Hepatocyte (in vitro differentiated cells): Measurements from ENCODE around the gene HECW1. TPM values are rescaled to one million over a fixed set of nuclear protein-coding genes. Genes with fewer than 3 reads are reported as not detected.

ENCODE experiments used
- DNase-seq: peaks from one replicate; pipeline ENCODE4 v3.0.0-alpha.2; 2016; ENCODE audit warnings: low spot score
- H2AFZ ChIP-seq: fragments of 200-600 bp; sonication (generic); 2 replicates; pipeline ENCODE4 v1.6.0; 2016; ENCODE audit warnings: antibody characterized with exemption, mild to moderate bottlenecking
- H3K27ac ChIP-seq: fragments of 200-600 bp; sonication (generic); 2 replicates; pipeline ENCODE4 v1.5.1; 2016; ENCODE audit warnings: mild to moderate bottlenecking
- H3K27me3 ChIP-seq: fragments of 200-600 bp; sonication (generic); 2 replicates; pipeline ENCODE4 v1.6.1; 2016
- H3K36me3 ChIP-seq: fragments of 200-600 bp; sonication (generic); replicated peaks from 2 replicates; pipeline ENCODE4 v1.5.1; 2016; ENCODE audit warnings: low read depth; ENCODE audit not compliant: insufficient read depth
- H3K4me1 ChIP-seq: fragments of 200-600 bp; sonication (generic); 2 replicates; pipeline ENCODE4 v1.5.1; 2016; ENCODE audit warnings: mild to moderate bottlenecking, moderate library complexity; ENCODE audit not compliant: insufficient read depth
- H3K4me2 ChIP-seq: fragments of 200-600 bp; sonication (generic); 2 replicates; pipeline ENCODE4 v1.6.0; 2016
- H3K4me3 ChIP-seq: fragments of 200-600 bp; sonication (generic); 2 replicates; pipeline ENCODE4 v1.5.1; 2016; ENCODE audit warnings: mild to moderate bottlenecking
- H3K79me2 ChIP-seq: fragments of 200-600 bp; sonication (generic); 2 replicates; pipeline ENCODE4 v1.6.0; 2017; ENCODE audit warnings: mild to moderate bottlenecking
- H3K9me2 ChIP-seq: fragments of 200-600 bp; sonication (generic); replicated peaks from 2 replicates; pipeline ENCODE4 v1.6.0; 2017; ENCODE audit warnings: mild to moderate bottlenecking; ENCODE audit not compliant: insufficient read depth
- H3K9me3 ChIP-seq: fragments of 200-600 bp; sonication (generic); 2 replicates; pipeline ENCODE4 v1.5.1; 2016; ENCODE audit warnings: low read depth, mild to moderate bottlenecking
- H4K20me1 ChIP-seq: fragments of 200-600 bp; sonication (generic); 2 replicates; pipeline ENCODE4 v1.6.0; 2016; ENCODE audit warnings: mild to moderate bottlenecking; ENCODE audit not compliant: insufficient read depth, poor library complexity, severe bottlenecking
- EZH2 ChIP-seq: fragments of 200-600 bp; sonication (generic); IDR thresholded peaks from 2 replicates; pipeline ENCODE4 v1.6.1; 2016; ENCODE audit warnings: antibody characterized with exemption, mild to moderate bottlenecking, borderline replicate concordance
- EZH2phosphoT487 ChIP-seq: fragments of 200-600 bp; sonication (generic); IDR thresholded peaks from one replicate; pipeline ENCODE4 v1.6.1; 2018; ENCODE audit warnings: antibody characterized with exemption, mild to moderate bottlenecking, low read depth, moderate library complexity; ENCODE audit not compliant: unreplicated experiment, severe bottlenecking
- whole genome bisulfite sequencing: methylation state at CpG from one replicate; pipeline ENCODE4 v1.1.6; 2016; ENCODE audit warnings: low lambda C conversion rate; ENCODE audit errors: missing lambda C conversion rate; 5-methylcytosine and 5-hydroxymethylcytosine counted together
- polyA plus RNA-seq: library from polyadenylated mRNA; unstranded; fragments of >200 nt; fragmentation: Nextera tagmentation; extraction: Ambion mirVana; gene quantifications from 2 replicates; pipeline ENCODE4 v1.2.1, GENCODE V29; 2016
- total RNA-seq: library from RNA; depleted of rRNA; stranded (reverse); fragments of >200 nt; gene quantifications from 2 replicates; pipeline ENCODE4 v1.2.3, GENCODE V29; 2014
- TF ChIP-seq, protein P1 (sequence below): fragments of 200-600 bp; sonication (generic); IDR thresholded peaks from 2 replicates; pipeline ENCODE4 v1.5.1; 2016; ENCODE audit warnings: antibody characterized with exemption, mild to moderate bottlenecking; ENCODE audit not compliant: poor library complexity

The HECW1 gene
- total and polyA plus RNA-seq, 2 experiments from 2014 or later = 1.5 to 7.6 TPM

DNA sequence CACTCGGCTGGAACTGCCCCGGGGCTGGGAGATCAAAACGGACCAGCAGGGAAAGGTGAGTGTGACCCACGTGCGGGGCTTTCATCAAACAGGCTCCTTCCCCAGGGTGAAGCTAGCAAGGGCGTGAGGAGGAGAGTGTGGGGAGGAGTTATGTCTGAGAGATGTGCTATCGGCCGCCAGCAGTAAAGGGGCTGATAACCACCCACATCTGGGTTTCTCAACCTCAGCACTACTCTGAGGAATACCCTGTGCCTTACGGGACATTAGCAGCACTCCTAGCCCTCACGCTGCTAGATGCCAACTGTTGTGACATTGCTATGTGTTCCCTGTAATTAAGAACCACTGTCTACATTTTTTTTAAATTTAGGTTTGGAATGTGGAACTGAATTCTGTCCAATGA is 356.6 kb downstream of the HECW1 start:
- no peak for DNase-seq
- H4K20me1 ChIP-seq = no peaks in the 10 kb centered on the region
- H3K79me2 ChIP-seq = no peaks in the 10 kb centered on the region
- TF ChIP-seq EZH2phosphoT487 = no peak
- no peak for TF ChIP-seq EZH2
- TF ChIP-seq, protein P1, sequence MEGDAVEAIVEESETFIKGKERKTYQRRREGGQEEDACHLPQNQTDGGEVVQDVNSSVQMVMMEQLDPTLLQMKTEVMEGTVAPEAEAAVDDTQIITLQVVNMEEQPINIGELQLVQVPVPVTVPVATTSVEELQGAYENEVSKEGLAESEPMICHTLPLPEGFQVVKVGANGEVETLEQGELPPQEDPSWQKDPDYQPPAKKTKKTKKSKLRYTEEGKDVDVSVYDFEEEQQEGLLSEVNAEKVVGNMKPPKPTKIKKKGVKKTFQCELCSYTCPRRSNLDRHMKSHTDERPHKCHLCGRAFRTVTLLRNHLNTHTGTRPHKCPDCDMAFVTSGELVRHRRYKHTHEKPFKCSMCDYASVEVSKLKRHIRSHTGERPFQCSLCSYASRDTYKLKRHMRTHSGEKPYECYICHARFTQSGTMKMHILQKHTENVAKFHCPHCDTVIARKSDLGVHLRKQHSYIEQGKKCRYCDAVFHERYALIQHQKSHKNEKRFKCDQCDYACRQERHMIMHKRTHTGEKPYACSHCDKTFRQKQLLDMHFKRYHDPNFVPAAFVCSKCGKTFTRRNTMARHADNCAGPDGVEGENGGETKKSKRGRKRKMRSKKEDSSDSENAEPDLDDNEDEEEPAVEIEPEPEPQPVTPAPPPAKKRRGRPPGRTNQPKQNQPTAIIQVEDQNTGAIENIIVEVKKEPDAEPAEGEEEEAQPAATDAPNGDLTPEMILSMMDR = no peak
- H3K27ac ChIP-seq = no peak overlapping the region
- H3K4me2 ChIP-seq = no peak overlapping the region
- no peaks in the 10 kb centered on the region for H3K9me2 ChIP-seq
- H3K27me3 ChIP-seq = no peaks in the 10 kb centered on the region
- no peak overlapping the region for H3K4me3 ChIP-seq
- no peaks in the 10 kb centered on the region for H3K9me3 ChIP-seq
- WGBS = 83% methylated on average over 10 of the region's 10 CpGs
- H3K4me1 ChIP-seq = no peaks in the 10 kb centered on the region
- no peak overlapping the region for H2AFZ ChIP-seq
- no peaks in the 10 kb centered on the region for H3K36me3 ChIP-seq

DNA sequence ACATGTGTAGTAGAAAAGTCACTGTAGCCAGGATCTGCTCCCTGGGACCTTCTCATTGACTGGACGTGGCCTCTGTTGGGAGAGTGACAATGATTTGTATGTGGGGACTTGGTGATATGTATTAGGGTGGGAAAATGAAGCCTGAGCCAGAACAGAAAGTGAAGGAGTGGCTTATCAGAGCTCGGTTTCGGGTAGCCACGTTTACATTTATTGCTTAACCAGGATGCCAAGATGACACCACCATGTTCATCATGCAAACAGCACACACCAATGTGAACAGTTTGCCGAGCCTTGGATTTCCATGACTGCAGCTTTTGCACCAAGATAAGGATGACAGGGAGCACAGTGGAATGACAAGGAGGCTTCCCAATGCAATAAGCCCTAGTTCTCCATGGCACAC is 357.7 kb downstream of the HECW1 start:
- Histone ChIP-seq H2AFZ (no peak overlapping the region), H3K27ac (no peak overlapping the region), H3K9me2 (no peaks in the 10 kb centered on the region), H3K27me3 (no peaks in the 10 kb centered on the region), H4K20me1 (no peaks in the 10 kb centered on the region), H3K36me3 (no peaks in the 10 kb centered on the region), H3K79me2 (no peaks in the 10 kb centered on the region), H3K4me3 (no peak overlapping the region), H3K9me3 (no peaks in the 10 kb centered on the region), H3K4me1 (no peaks in the 10 kb centered on the region), H3K4me2 (no peak overlapping the region)
- WGBS = 83% methylated on average over 5 of the region's 5 CpGs
- TF ChIP-seq, protein P1 = no peak
- no peak for TF ChIP-seq EZH2
- no peak for TF ChIP-seq EZH2phosphoT487
- no peak for DNase-seq

DNA sequence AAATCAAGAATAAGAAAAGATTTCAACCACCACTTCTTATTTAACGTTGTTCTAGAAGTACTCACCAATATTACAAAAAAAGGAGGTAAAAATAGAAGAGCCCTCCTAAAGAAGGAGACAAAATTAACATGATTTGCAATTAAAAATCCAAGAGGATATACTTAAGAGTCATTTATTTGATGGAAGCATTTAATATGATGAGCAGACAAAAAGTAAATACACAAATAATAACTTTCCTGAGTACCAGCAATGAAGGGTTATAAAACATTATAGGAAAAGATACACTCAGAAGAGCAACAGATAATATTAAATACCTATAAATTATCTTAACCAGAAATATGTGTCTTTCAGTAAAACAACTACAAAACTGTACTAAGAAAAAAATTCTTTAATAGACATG is 363.5 kb downstream of the HECW1 start:
- Histone ChIP-seq H3K9me2 (no peaks in the 10 kb centered on the region), H3K79me2 (no peaks in the 10 kb centered on the region), H3K4me1 (no peaks in the 10 kb centered on the region), H4K20me1 (no peaks in the 10 kb centered on the region), H3K9me3 (no peaks in the 10 kb centered on the region), H3K4me3 (no peak overlapping the region), H2AFZ (no peak overlapping the region), H3K27me3 (no peaks in the 10 kb centered on the region), H3K27ac (no peak overlapping the region), H3K4me2 (no peak overlapping the region), H3K36me3 (no peaks in the 10 kb centered on the region)
- DNase-seq = no peak
- 98% methylated on average over 1 of the region's 1 CpG for WGBS
- TF ChIP-seq EZH2 (no peak), EZH2phosphoT487 (no peak)
- TF ChIP-seq, protein P1 = no peak

DNA sequence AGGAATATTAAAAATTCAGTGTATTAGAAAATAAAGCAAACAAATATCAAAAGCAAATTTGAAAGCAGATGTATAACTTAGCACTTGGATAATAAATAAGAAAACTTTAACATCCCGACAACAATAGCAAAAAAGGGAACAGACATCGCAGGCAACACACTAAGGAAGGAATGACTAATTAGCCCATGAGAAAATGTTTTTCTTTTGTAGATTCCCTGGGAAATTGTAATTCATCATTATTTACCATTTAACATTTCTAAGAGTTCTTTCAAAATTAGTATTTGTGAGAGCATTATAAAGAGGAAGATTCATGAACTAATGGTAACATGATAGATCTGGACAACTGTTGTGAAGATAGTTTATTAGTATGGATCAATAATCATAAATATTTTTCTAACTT is 364.4 kb downstream of the HECW1 start:
- Histone ChIP-seq H3K4me3 (no peak overlapping the region), H3K27ac (no peak overlapping the region), H3K4me2 (no peak overlapping the region), H2AFZ (no peak overlapping the region), H3K9me2 (no peaks in the 10 kb centered on the region), H4K20me1 (no peaks in the 10 kb centered on the region), H3K79me2 (no peaks in the 10 kb centered on the region), H3K4me1 (no peaks in the 10 kb centered on the region), H3K27me3 (no peaks in the 10 kb centered on the region), H3K9me3 (no peaks in the 10 kb centered on the region), H3K36me3 (no peaks in the 10 kb centered on the region)
- TF ChIP-seq EZH2phosphoT487 = no peak
- TF ChIP-seq, protein P1 = no peak
- no peak for TF ChIP-seq EZH2
- WGBS = 98% methylated on average over 2 of the region's 2 CpGs
- no peak for DNase-seq
